ENCODE data around the gene SIAH3. TPM values are rescaled to one million over a fixed set of nuclear protein-coding genes. Genes with fewer than 3 reads are reported as not detected.
"Not testable (repeated sequence)": the region's sequence is repeated elsewhere in the genome, so short reads cannot be mapped to it uniquely, and the experiment has no call there.

SIAH3 gene
- total RNA-seq, 3 donors from 2014 or later: 0.03 to 0.05 TPM; not detected in 1

DNA sequence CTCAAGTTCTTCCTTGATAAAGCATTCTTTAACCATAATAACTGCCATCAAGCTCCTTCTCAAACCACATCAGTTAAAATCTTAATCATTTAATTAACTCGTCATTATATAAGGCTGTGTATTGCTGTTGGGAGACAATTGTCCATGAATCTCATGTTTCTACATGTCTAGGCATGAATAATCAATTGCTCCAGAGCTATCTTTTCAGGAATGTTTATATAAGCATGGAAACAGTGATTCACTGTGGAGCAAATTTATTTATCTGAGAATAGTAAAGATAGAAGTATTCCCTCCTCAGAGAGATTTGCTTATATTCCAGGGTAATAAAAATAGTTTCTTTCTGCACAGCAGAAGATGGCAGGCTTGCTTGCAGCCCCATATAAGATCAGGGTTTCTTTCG, 78.3 kb downstream of the SIAH3 start:
- no peaks in the 10 kb centered on the region for H3K9me3 Mint-ChIP-seq
- peaks cover 2% of the 10 kb centered on the region for H3K4me1 Mint-ChIP-seq (ENCODE audit: low read depth)
- ATAC-seq (no peak), DNase-seq (no peak)
- H3K27me3 Mint-ChIP-seq (ENCODE audit: low read depth): peaks cover 5% of the 10 kb centered on the region
- no peaks in the 10 kb centered on the region for H3K36me3 Mint-ChIP-seq (ENCODE audit: insufficient read depth)
- H3K4me3 Mint-ChIP-seq: no peak overlapping the region

DNA sequence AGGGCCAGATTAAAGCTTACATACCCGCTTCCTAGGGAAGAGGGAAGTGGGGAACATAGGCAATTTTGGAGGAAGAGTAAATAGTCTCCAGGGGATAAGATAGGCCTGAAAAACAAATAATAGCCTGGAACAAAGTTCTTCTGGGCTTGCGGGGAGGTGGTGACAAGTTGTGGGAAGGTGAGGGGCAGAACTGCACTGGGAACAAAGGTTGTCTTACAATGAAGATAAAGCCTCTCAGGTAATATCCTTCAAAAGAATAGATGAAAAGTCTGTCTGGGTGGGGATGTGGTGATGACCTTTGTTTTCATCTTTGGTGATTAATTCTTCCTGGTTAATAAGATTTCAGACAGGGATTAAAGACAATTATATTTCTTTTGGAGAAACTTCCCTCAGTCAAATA, 80.7 kb downstream of the SIAH3 start:
- ATAC-seq (no peak), DNase-seq (no peak)
- Mint-ChIP-seq H3K27me3 (ENCODE audit: low read depth) (peaks cover 5% of the 10 kb centered on the region), H3K36me3 (ENCODE audit: insufficient read depth) (no peaks in the 10 kb centered on the region), H3K4me1 (ENCODE audit: low read depth) (peaks cover 2% of the 10 kb centered on the region), H3K4me3 (no peak overlapping the region), H3K9me3 (no peaks in the 10 kb centered on the region)

DNA sequence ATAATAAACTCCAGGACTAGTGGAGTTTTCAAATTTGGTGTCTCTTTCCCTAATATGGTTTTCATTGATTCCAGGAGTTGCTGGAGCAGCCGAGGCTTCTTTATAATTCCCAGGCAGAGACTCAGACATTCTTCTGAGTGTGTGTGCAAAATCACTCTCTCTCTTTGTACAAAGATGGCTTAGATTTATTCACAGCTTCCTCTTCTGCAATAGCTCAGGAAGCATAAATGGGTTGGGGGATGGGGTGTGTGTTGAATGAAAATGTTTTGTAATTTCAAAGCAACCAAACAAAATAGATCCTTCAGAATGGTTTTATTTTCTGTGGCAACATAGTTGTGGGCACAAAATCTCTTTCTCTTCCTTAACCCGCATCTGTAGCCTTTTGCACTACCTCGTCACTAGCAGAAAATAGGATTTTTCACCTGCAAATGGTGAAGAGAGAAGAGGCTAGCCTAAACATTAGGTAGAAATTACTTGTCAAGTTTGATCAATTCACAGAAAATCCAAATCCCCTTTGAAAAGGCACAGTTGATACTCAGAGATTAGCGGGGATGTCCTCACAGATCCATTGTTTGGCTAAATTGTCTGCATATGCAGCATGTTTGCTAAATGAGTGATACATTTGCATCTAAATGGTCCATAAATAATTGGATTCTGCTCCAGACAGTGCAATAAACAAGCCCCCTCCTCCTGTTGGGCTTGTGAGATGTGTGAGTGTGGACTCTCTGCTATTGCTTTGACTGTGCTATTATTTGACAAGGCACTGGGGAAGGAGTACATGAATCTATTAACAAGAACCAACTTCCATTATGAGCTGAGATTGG, 82.7 kb downstream of the SIAH3 start:
- H3K27me3 Mint-ChIP-seq (ENCODE audit: low read depth): no peaks in the 10 kb centered on the region
- no peaks in the 10 kb centered on the region for H3K9me3 Mint-ChIP-seq
- ATAC-seq (no peak), DNase-seq (no peak)
- peaks cover 2% of the 10 kb centered on the region for H3K4me1 Mint-ChIP-seq (ENCODE audit: low read depth)
- H3K36me3 Mint-ChIP-seq (ENCODE audit: insufficient read depth): no peaks in the 10 kb centered on the region
- no peak overlapping the region for H3K4me3 Mint-ChIP-seq

DNA sequence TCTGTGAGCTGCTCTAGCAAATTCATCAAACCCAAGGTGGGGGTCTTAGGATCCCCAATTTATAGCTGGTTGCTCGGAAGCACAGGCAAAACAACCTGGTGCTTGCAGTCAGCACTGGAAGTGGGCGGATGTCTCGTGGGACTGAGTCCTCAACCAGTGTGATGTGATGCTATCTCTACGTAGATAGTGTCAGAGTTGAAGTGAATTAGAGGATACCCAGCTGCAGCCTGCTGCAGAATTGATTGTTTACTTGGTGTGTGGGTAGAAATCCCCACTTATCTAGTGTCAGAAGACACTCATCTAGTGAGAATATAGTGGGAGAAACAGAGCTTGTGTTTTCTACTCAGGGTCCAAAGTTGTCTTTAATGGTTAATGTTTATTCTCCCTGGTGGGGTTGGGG, 86.1 kb downstream of the SIAH3 start:
- peaks cover 5% of the 10 kb centered on the region for H3K27me3 Mint-ChIP-seq (ENCODE audit: low read depth)
- no peak for ATAC-seq

DNA sequence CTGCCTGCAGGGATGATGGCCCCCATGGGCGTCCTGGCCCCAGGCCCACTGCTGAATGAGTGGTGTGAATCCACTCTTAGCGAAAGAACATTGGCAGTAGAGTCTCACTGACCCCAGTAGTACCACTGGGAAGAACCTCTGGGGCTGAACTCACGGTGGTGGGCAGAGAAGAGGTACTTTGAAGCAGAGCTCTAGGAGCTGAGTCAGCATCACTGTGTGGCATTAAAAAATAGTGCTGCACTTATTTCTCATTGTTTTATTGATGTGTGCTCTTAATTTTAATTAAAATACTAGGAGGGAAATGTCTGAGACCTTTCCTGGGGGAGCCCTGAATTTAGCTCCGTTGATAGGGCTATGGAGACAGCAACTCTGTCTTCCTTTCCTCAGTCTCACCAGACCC, 88.1 kb downstream of the SIAH3 start:
- Mint-ChIP-seq H3K4me1 (ENCODE audit: low read depth) (peaks cover under 1% of the 10 kb centered on the region), H3K9me3 (no peaks in the 10 kb centered on the region), H3K27me3 (ENCODE audit: low read depth) (peaks cover 5% of the 10 kb centered on the region), H3K4me3 (no peak overlapping the region), H3K36me3 (ENCODE audit: insufficient read depth) (no peaks in the 10 kb centered on the region)
- ATAC-seq (no peak), DNase-seq (no peak)

More for the DNA sequence above, 86.1 kb downstream of the SIAH3 start:
- DNase-seq: no peak
- Mint-ChIP-seq H3K9me3 (no peaks in the 10 kb centered on the region), H3K4me3 (no peak overlapping the region), H3K36me3 (ENCODE audit: insufficient read depth) (no peaks in the 10 kb centered on the region), H3K4me1 (ENCODE audit: low read depth) (peaks cover 2% of the 10 kb centered on the region)

DNA sequence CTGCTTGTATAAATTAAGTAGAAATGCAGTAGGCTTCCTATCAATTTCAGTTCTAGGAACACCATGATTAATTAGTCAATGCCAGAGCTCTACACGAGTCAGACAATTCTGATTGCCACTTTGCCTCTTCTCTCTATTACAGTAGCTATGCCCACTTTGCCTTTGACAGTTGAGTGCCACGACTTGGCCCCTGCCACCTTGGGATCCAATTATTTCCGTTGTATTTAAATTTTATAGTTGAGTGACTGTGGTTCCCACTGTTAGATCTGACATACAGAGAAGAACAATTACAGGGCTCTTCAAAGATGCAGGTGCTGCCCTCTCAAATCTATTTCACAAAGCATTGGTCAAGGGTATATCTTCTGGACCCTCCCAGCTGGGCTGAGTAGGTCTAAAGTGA, 94.0 kb downstream of the SIAH3 start:
- H3K4me1 Mint-ChIP-seq (ENCODE audit: low read depth); H3K36me3 Mint-ChIP-seq (ENCODE audit: insufficient read depth); H3K4me3 Mint-ChIP-seq; H3K27me3 Mint-ChIP-seq (ENCODE audit: low read depth); H3K9me3 Mint-ChIP-seq; ATAC-seq; DNase-seq: not testable (repeated sequence)

DNA sequence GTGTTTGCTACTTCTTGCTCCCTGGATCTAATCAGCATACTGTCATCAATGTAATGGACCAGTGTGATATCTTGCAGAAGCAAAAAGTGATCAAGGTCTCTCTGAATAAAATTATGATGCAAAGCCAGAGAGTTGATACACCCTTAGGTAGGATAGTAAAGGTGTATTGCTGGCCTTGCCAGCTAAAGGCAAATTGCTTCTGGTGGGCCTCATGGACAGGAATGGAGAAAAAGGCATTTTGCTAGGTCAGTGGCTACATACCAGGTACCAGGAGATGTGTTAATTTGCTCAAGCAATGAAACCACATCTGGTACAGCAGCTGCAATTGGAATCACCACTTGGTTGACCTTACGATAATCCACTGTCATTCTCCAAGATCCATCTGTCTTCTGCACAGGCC, 95.1 kb downstream of the SIAH3 start:
- not testable (repeated sequence) for H3K36me3 Mint-ChIP-seq (ENCODE audit: insufficient read depth); ATAC-seq; H3K4me3 Mint-ChIP-seq; H3K4me1 Mint-ChIP-seq (ENCODE audit: low read depth); DNase-seq; H3K27me3 Mint-ChIP-seq (ENCODE audit: low read depth); H3K9me3 Mint-ChIP-seq

DNA sequence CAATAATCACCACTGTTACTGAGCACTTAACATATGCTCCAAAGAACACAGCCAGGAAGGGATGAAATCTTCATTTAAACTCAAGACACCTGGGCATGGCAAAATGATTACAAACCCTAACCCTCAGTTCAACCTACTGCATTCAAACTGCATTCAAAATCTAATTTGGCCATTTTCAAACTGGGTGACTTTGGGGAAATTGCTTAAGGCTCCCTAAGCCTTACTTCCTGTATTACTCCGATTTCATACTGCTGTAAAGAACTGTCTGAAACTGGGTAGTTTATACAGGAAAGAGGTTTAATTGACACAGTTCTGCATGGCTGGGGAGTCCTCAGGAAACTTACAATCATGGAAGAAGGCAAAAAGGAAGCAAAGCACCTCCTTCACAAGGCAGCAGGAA, 99.0 kb downstream of the SIAH3 start:
- H3K36me3 Mint-ChIP-seq (ENCODE audit: insufficient read depth): no peaks in the 10 kb centered on the region
- H3K9me3 Mint-ChIP-seq: peaks cover 2% of the 10 kb centered on the region
- peaks cover 2% of the 10 kb centered on the region for H3K27me3 Mint-ChIP-seq (ENCODE audit: low read depth)
- H3K4me3 Mint-ChIP-seq: no peak overlapping the region
- ATAC-seq: no peak
- DNase-seq: no peak
- H3K4me1 Mint-ChIP-seq (ENCODE audit: low read depth): no peaks in the 10 kb centered on the region

DNA sequence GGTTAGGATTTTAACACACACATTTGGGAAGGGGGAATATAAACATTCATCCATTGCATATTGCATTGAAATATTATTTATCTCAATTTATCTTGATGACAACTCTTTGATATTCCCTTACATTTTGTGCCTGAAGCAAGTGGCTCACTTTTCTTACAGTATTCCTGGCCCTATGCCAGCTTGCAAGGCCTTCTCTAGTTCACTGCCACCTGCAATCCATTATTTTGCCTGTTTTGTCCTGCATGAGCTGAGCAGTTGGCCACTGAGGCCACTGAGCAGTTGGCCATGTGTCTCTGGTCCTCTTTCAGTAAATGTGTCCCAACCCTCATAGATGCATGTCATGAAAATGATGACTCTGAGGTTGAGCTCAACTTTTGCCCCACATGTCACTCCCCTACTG, 99.7 kb downstream of the SIAH3 start:
- no peaks in the 10 kb centered on the region for H3K9me3 Mint-ChIP-seq
- DNase-seq (no peak), ATAC-seq (no peak)
- peaks cover 2% of the 10 kb centered on the region for H3K27me3 Mint-ChIP-seq (ENCODE audit: low read depth)
- no peaks in the 10 kb centered on the region for H3K4me1 Mint-ChIP-seq (ENCODE audit: low read depth)
- H3K4me3 Mint-ChIP-seq: no peak overlapping the region
- no peaks in the 10 kb centered on the region for H3K36me3 Mint-ChIP-seq (ENCODE audit: insufficient read depth)

DNA sequence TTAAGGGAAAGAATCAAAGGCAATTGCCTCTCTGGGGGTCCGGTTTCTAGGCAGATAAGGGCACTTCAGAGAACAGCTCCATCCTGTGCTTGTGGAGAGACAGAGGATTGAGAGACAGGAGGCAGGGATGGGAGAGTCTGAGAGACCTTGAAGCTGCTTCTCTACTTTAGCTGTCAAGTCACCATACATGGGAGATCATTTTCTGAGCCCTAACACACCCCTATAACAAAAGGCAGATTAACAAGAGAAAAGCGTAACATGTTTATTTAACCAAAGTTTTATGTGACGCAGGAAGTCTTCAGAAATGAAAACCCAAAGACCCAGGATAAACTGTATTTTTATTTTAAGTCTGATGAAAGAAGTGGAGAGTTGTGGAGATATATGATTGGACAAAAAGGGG, 101.0 kb downstream of the SIAH3 start:
- Mint-ChIP-seq H3K4me1 (ENCODE audit: low read depth) (no peaks in the 10 kb centered on the region), H3K9me3 (no peaks in the 10 kb centered on the region), H3K27me3 (ENCODE audit: low read depth) (peaks cover 2% of the 10 kb centered on the region), H3K4me3 (no peak overlapping the region), H3K36me3 (ENCODE audit: insufficient read depth) (no peaks in the 10 kb centered on the region)
- ATAC-seq: no peak
- no peak for DNase-seq

DNA sequence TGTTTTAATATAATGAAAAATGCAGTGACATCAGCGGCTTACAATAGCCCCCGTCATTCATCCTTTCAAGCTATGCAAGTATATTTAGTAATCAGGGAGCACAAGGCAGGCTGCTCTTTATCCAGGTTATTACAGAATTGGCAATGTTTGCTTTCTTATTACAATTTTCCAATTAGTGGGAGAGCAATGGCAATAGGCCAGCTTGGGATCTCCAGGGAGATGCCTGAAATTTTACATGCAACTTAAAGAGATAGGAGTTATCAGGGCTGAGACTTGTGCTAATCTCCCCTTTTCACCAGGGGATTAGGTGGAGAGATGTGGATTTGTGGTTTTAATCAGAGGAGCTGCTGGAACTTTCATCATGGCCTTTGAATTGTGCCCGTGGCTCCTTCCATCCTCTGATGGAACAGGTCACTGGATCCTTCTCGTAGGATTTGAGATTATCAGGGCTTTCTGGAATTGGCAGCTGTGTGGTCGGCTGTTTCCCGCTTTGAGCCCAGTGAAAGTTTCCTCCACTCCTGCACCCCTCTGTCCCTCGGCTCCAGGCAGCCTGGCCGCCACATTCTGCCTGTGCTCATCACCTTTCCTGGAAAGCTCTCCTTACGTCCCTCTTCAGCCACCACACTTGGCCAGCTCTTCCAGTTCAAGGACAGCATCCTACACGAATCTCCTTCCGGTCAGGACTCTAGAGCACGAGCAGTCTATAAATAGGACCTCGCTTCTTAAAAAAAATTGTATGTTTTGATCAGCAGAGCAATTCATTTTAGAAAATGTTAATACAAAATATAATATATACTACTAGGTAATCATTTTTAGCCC, 102.4 kb downstream of the SIAH3 start:
- no peak overlapping the region for H3K4me3 Mint-ChIP-seq
- H3K27me3 Mint-ChIP-seq (ENCODE audit: low read depth): peaks cover 2% of the 10 kb centered on the region
- H3K4me1 Mint-ChIP-seq (ENCODE audit: low read depth): no peaks in the 10 kb centered on the region
- DNase-seq: no peak
- no peaks in the 10 kb centered on the region for H3K9me3 Mint-ChIP-seq
- no peaks in the 10 kb centered on the region for H3K36me3 Mint-ChIP-seq (ENCODE audit: insufficient read depth)
- ATAC-seq: no peak

DNA sequence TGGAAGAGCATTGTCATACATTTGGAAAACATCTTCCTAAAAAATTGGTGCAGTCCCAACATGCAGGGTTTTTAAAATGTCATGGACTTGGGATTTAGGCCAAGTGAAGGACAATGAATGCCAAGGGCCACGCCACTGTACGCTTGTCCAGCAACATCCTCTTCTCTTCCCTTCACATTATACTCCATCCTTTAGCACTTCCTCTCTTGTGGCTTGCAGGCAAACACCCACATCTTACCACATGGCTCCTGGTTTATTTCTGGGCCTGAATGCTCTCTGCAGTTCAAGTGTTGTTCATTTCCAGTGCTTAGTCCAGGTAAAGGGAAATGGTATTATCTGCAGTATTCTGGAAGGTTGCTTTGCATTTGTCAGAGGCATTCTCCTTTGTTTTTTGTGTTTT, 104.5 kb downstream of the SIAH3 start:
- no peak overlapping the region for H3K4me3 Mint-ChIP-seq
- H3K9me3 Mint-ChIP-seq: no peaks in the 10 kb centered on the region
- DNase-seq (no peak), ATAC-seq (no peak)
- H3K27me3 Mint-ChIP-seq (ENCODE audit: low read depth): peaks cover 2% of the 10 kb centered on the region
- H3K4me1 Mint-ChIP-seq (ENCODE audit: low read depth): no peaks in the 10 kb centered on the region
- no peaks in the 10 kb centered on the region for H3K36me3 Mint-ChIP-seq (ENCODE audit: insufficient read depth)

DNA sequence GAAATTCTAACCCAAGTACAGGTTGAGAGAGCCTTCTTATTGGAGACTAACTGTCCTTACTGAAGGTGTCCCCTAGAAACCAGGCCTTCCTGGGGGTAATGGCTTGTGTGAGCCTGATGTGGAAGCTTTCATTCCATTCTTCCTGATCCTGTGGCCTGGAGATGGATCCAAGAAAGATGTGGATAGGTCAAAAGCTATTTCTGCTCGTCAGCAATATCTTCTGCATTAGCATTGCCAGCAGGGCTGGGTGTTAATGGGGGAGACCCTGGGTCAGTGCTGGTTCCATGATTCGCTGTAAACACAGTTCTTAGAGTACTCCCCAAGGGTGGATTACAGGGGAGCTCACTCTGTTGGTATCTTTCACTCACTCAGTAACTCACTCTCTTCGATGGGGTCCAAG, 106.6 kb downstream of the SIAH3 start:
- Mint-ChIP-seq H3K36me3 (ENCODE audit: insufficient read depth) (no peaks in the 10 kb centered on the region), H3K4me3 (no peak overlapping the region)
- no peak for ATAC-seq

DNA sequence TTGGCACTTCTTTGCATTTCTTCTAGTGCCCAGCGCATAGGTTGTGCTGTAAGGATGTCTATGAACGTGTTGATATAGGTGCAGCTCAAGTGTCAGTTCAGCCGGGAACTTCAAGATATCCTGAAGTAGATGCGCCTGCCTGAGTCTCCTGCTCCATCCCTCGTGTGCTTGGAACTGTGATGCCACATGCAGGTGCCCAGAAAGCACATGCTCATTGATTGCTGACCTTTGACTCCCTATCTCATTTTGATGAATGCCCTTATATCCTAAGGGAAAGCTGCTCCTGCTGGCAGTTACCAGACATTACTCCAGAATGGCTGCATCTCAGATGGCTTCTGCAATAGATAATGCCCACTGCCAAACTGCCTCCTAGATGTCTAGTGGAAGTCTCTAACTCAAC, 108.6 kb downstream of the SIAH3 start:
- H3K36me3 Mint-ChIP-seq (ENCODE audit: insufficient read depth): no peaks in the 10 kb centered on the region
- DNase-seq (no peak), ATAC-seq (no peak)
- no peaks in the 10 kb centered on the region for H3K4me1 Mint-ChIP-seq (ENCODE audit: low read depth)
- H3K9me3 Mint-ChIP-seq: no peaks in the 10 kb centered on the region
- no peaks in the 10 kb centered on the region for H3K27me3 Mint-ChIP-seq (ENCODE audit: low read depth)
- no peak overlapping the region for H3K4me3 Mint-ChIP-seq

More for the DNA sequence above, 106.6 kb downstream of the SIAH3 start:
- no peak for DNase-seq
- Mint-ChIP-seq H3K27me3 (ENCODE audit: low read depth) (peaks cover 2% of the 10 kb centered on the region), H3K9me3 (no peaks in the 10 kb centered on the region), H3K4me1 (ENCODE audit: low read depth) (no peaks in the 10 kb centered on the region)

DNA sequence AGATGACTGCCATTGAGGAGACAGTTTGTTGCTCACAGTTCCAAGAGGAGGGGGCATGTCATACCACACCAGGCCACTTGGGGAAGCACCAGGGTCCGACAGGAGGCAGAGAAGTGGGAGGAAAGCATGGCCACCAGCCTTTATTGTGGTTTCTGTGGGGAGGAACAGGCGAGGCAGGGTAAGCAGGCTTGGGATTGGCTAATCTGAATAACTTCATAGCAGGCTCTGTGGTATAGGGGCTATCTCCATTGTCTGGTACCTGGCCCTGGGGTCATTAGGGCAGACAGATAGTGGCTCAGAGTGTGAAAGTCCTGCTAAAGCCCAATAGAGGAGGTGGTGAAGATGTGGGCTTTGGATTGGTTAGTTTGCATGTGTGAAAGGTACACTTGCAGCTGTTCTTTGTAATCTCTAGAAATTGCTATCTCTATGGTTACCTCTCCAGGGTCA, 114.0 kb downstream of the SIAH3 start:
- no peak overlapping the region for H3K4me3 Mint-ChIP-seq
- H3K27me3 Mint-ChIP-seq (ENCODE audit: low read depth): peaks cover 4% of the 10 kb centered on the region
- no peaks in the 10 kb centered on the region for H3K36me3 Mint-ChIP-seq (ENCODE audit: insufficient read depth)
- DNase-seq (no peak), ATAC-seq (no peak)
- no peaks in the 10 kb centered on the region for H3K9me3 Mint-ChIP-seq
- no peaks in the 10 kb centered on the region for H3K4me1 Mint-ChIP-seq (ENCODE audit: low read depth)

Data from activated T-cell treated with anti-CD3 and anti-CD28 coated beads, Interleukin-2, amount 50 U/mL, for 4 hours (primary cell).